Neural progenitor cell (in vitro differentiated cells): Measurements from ENCODE around the gene PLD4. TPM values are rescaled to one million over a fixed set of nuclear protein-coding genes. Genes with fewer than 3 reads are reported as not detected.

Source experiments
- DNase-seq: peaks from one replicate; pipeline ENCODE4 v3.0.0-alpha.2; 2016; ENCODE audit warnings: low spot score
- H2AFZ ChIP-seq: fragments of 200-600 bp; sonication (generic); replicated peaks from 2 replicates; pipeline ENCODE4 v1.6.1; 2016; ENCODE audit warnings: antibody characterized with exemption
- H3F3A ChIP-seq: fragments of 200-600 bp; sonication (generic); 2 replicates; pipeline ENCODE4 v1.6.1; 2016; ENCODE audit warnings: antibody characterized with exemption, low read depth
- H3K27ac ChIP-seq: fragments of 200-600 bp; sonication (generic); 2 replicates; pipeline ENCODE4 v1.5.1; 2016; ENCODE audit warnings: mild to moderate bottlenecking
- H3K27me3 ChIP-seq: fragments of 200-600 bp; sonication (generic); 2 replicates; pipeline ENCODE4 v1.6.1; 2016; ENCODE audit warnings: mild to moderate bottlenecking, moderate library complexity
- H3K36me3 ChIP-seq: fragments of 200-600 bp; sonication (generic); 2 replicates; pipeline ENCODE4 v1.5.1; 2016
- H3K4me1 ChIP-seq: fragments of 200-600 bp; sonication (generic); 2 replicates; pipeline ENCODE4 v1.6.1; 2016; ENCODE audit warnings: mixed run types
- H3K4me2 ChIP-seq: fragments of 200-600 bp; sonication (generic); 2 replicates; pipeline ENCODE4 v1.6.1; 2016
- H3K4me3 ChIP-seq: fragments of 200-600 bp; sonication (generic); 2 replicates; pipeline ENCODE4 v1.5.1; 2016
- H3K79me2 ChIP-seq: fragments of 200-600 bp; sonication (generic); 2 replicates; pipeline ENCODE4 v1.6.1; 2016; ENCODE audit warnings: low read depth
- H3K9ac ChIP-seq: fragments of 200-600 bp; sonication (generic); 2 replicates; pipeline ENCODE4 v1.6.1; 2016
- H3K9me3 ChIP-seq: fragments of 200-600 bp; sonication (generic); 2 replicates; pipeline ENCODE4 v1.5.1; 2016; ENCODE audit warnings: low read depth
- H4K20me1 ChIP-seq: fragments of 200-600 bp; sonication (generic); 2 replicates; pipeline ENCODE4 v1.6.1; 2016; ENCODE audit warnings: low read depth
- H3K27ac Mint-ChIP-seq: 3 replicates; pipeline ENCODE4 v1.8.0; 2021; ENCODE audit warnings: mixed read lengths
- H3K27me3 Mint-ChIP-seq: 2 replicates; pipeline ENCODE4 v1.8.0; 2022; ENCODE audit warnings: low read depth, mild to moderate bottlenecking, inconsistent platforms, moderate library complexity, mixed read lengths; ENCODE audit not compliant: insufficient read depth
- H3K36me3 Mint-ChIP-seq: 3 replicates; pipeline ENCODE4 v1.8.0; 2021; ENCODE audit warnings: mixed read lengths
- H3K4me1 Mint-ChIP-seq: 3 replicates; pipeline ENCODE4 v1.8.0; 2021; ENCODE audit warnings: mixed read lengths
- H3K4me3 Mint-ChIP-seq: 3 replicates; pipeline ENCODE4 v1.8.0; 2021; ENCODE audit warnings: mild to moderate bottlenecking, moderate library complexity, mixed read lengths
- H3K9me3 Mint-ChIP-seq: 3 replicates; pipeline ENCODE4 v1.8.0; 2020; ENCODE audit warnings: mixed read lengths
- CTCF ChIP-seq: fragments of 200-600 bp; sonication (generic); IDR thresholded peaks from 2 replicates; pipeline ENCODE4 v1.5.1; 2017; ENCODE audit warnings: antibody characterized with exemption, mild to moderate bottlenecking
- EZH2 ChIP-seq: fragments of 200-600 bp; sonication (generic); IDR thresholded peaks from 2 replicates; pipeline ENCODE4 v1.6.1; 2017; ENCODE audit warnings: antibody characterized with exemption, mild to moderate bottlenecking, moderate library complexity
- EZH2phosphoT487 ChIP-seq: fragments of 200-600 bp; sonication (generic); IDR thresholded peaks from 2 replicates; pipeline ENCODE4 v1.6.1; 2017; ENCODE audit warnings: antibody characterized with exemption
- total RNA-seq: library from RNA; depleted of rRNA; stranded (reverse); fragments of >200 nt; gene quantifications from 2 replicates; pipeline ENCODE4 v1.2.3, GENCODE V29; 2015; ENCODE audit warnings: low replicate concordance

PLD4 gene
- total RNA-seq, 1 donor from 2014 or later, result not detected

DNA sequence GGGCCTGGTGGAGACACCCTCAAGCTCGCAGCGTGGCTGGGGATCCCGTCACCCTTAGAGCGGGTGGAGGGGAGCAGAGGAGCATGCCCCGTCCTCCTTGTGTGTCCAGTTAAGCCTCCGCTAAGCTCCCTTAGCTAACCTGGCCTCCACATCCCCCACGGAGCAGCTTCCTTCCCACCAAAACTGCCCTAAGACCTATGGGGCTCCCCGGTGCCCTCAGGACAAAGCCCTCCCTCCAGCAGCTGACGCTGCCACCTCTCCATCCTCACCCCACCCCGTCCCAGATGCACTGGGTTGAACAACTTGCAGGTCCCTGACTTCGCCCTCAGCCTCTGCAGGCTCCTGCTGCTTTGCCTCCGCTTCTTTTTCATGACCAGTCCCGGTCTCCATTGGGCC, 49.5 kb downstream of the PLD4 start:
- H3K79me2 ChIP-seq, result no peaks in the 10 kb centered on the region
- no peak overlapping the region for H3K4me3 ChIP-seq
- Mint-ChIP-seq H3K4me3 (no peak overlapping the region), H3K36me3 (no peaks in the 10 kb centered on the region), H3K4me1 (peaks cover 28% of the 10 kb centered on the region), H3K27me3 (peaks cover 20% of the 10 kb centered on the region), H3K27ac (no peak overlapping the region), H3K9me3 (no peaks in the 10 kb centered on the region)
- H4K20me1 ChIP-seq, result peaks cover 24% of the 10 kb centered on the region
- no peaks in the 10 kb centered on the region for H3K36me3 ChIP-seq
- H3K27me3 ChIP-seq, result peaks cover 33% of the 10 kb centered on the region
- no peak overlapping the region for H3K27ac ChIP-seq
- H3K4me2 ChIP-seq, result no peak overlapping the region
- H3K4me1 ChIP-seq, result peaks cover 20% of the 10 kb centered on the region
- no peaks in the 10 kb centered on the region for H3K9me3 ChIP-seq
- H2AFZ ChIP-seq, result no peak overlapping the region
- H3F3A ChIP-seq, result peaks cover 1% of the 10 kb centered on the region
- DNase-seq, result no peak
- TF ChIP-seq EZH2phosphoT487, result no peak
- no peak for TF ChIP-seq CTCF
- no peak for TF ChIP-seq EZH2
- H3K9ac ChIP-seq, result no peak overlapping the region

GRCh38 chr14:104974665-104975390, 50.1 kb downstream of the PLD4 start:
- H3K4me1 Mint-ChIP-seq, result peaks cover 27% of the 10 kb centered on the region
- TF ChIP-seq CTCF (no peak), EZH2 (no peak)
- H3F3A ChIP-seq, result no peaks in the 10 kb centered on the region
- no peak overlapping the region for H3K4me3 ChIP-seq
- no peaks in the 10 kb centered on the region for H3K79me2 ChIP-seq
- no peaks in the 10 kb centered on the region for H3K9me3 Mint-ChIP-seq
- no peak overlapping the region for H3K9ac ChIP-seq
- H2AFZ ChIP-seq, result no peak overlapping the region
- no peak overlapping the region for H3K27ac ChIP-seq
- peaks cover 20% of the 10 kb centered on the region for H3K4me1 ChIP-seq
- H3K36me3 Mint-ChIP-seq, result no peaks in the 10 kb centered on the region
- peaks cover 24% of the 10 kb centered on the region for H3K27me3 Mint-ChIP-seq
- peaks cover 28% of the 10 kb centered on the region for H4K20me1 ChIP-seq
- H3K36me3 ChIP-seq, result no peaks in the 10 kb centered on the region
- no peak overlapping the region for H3K27ac Mint-ChIP-seq
- no peak overlapping the region for H3K4me2 ChIP-seq
- H3K27me3 ChIP-seq, result peaks cover 39% of the 10 kb centered on the region
- no peaks in the 10 kb centered on the region for H3K9me3 ChIP-seq
- no peak overlapping the region for H3K4me3 Mint-ChIP-seq
- no peak for DNase-seq

GRCh38 chr14:104975481-104976197, 51.0 kb downstream of the PLD4 start:
- no peaks in the 10 kb centered on the region for H3K9me3 ChIP-seq
- H3K4me2 ChIP-seq, result no peak overlapping the region
- no peak overlapping the region for H3K9ac ChIP-seq
- Mint-ChIP-seq H3K27ac (no peak overlapping the region), H3K27me3 (peaks cover 24% of the 10 kb centered on the region), H3K4me3 (no peak overlapping the region), H3K4me1 (peaks cover 27% of the 10 kb centered on the region), H3K36me3 (no peaks in the 10 kb centered on the region), H3K9me3 (no peaks in the 10 kb centered on the region)
- no peak overlapping the region for H3K4me3 ChIP-seq
- H4K20me1 ChIP-seq, result peaks cover 28% of the 10 kb centered on the region
- TF ChIP-seq EZH2phosphoT487, result no peak
- no peak for TF ChIP-seq CTCF
- TF ChIP-seq EZH2, result no peak
- no peaks in the 10 kb centered on the region for H3F3A ChIP-seq
- H3K79me2 ChIP-seq, result no peaks in the 10 kb centered on the region
- no peak overlapping the region for H3K27ac ChIP-seq
- H3K36me3 ChIP-seq, result no peaks in the 10 kb centered on the region
- H3K27me3 ChIP-seq, result peaks cover 47% of the 10 kb centered on the region
- peak; percentile 71 for DNase-seq
- H3K4me1 ChIP-seq, result peaks cover 20% of the 10 kb centered on the region
- no peak overlapping the region for H2AFZ ChIP-seq
